ENCODE measurements around the gene NRARP.
"Not testable (repeated sequence)": the region's sequence is repeated elsewhere in the genome, so short reads cannot be mapped to it uniquely, and the experiment has no call there.

Gene NRARP, protein sequence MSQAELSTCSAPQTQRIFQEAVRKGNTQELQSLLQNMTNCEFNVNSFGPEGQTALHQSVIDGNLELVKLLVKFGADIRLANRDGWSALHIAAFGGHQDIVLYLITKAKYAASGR

DNA sequence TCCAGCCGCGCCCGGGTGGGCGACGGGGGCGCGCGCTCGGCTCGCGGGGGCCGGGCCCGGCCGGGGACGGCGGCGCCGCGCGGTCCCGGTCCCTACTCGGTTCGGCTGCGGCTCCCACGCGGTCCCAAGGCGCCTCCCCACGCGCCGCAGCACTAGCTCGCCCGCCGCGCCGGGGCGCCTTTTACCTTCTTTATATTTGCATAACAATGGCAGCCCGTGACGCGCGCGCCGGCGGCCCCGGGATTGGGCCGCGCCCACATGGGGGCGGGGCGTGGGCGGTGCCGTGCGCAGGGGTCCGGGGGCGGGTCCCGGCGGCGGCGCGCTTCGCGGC lies at the start of gene NRARP:
Gene NRARP (minus strand): TSS at position 154 of the 331 bp plus-strand sequence. CDS start 343 bp downstream, outside the sequence.
- Histone ChIP-seq H3K9ac (ENCODE audit: low read depth, low read length) (peak within 1 kb of the TSS; percentile 70), H3K27me3 (ENCODE audit: control insufficient read depth, insufficient read depth, low read length) (peaks cover 5% of the 10 kb centered on the region), H3K36me3 (ENCODE audit: control insufficient read depth, insufficient read depth, low read length) (no peaks in the 10 kb centered on the region), H3K9me3 (ENCODE audit: control insufficient read depth, insufficient read depth, low read length) (no peaks in the 10 kb centered on the region), H3K4me1 (ENCODE audit: control insufficient read depth, insufficient read depth, low read length) (peaks cover 12% of the 10 kb centered on the region), H3K4me3 (ENCODE audit: low read depth, low read length) (peak within 1 kb of the TSS; percentile 88)

DNA sequence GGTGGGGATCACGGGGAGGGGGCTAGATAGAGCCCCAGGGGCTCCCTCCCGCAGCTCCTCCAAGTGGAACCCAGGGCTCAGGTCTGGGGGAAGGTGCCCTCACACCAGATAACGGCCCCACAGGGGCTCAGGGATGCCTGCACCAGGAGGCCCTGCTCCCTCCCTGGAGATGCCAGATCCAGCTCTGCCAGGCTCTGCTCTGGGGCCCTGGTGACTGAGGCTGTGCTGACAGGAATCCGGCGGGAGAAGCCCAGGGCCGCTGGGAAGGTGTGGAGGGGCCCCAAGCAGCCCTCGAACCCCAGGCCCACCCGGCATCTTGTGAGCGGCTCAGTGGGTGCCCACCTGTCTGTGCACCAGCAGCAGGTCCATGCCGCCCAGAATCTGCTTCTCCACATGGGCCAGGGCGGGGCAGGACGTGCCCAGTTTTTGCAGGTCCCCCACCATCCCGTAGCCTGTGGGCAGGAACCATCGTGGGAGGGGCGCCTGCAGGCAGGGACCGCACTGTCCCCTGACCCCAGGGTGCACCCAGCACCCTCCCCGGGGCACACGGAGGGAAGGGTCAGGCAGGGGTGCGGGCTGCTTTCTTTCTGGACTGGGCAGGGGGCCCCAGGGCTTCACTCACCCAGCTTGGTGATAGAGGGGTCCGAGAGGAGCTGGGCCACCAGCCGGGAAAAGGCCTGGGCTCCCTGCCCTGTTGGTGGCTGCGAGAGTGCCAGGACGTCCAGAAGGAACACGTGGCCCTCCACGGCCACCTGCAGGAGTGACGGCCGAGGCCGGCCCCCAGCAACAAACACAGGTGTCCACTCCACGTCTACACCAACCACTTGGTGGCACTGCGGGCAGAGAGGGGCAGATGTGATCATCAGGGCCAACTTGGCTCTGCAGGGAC lies 48.9 kb upstream of the NRARP start:
- H3K4me1 ChIP-seq (ENCODE audit: control insufficient read depth, insufficient read depth, low read length) = no peaks in the 10 kb centered on the region
- H3K9me3 ChIP-seq (ENCODE audit: control insufficient read depth, insufficient read depth, low read length) = peaks cover 5% of the 10 kb centered on the region
- H3K9ac ChIP-seq (ENCODE audit: low read depth, low read length) = no peak overlapping the region
- no peaks in the 10 kb centered on the region for H3K27me3 ChIP-seq (ENCODE audit: control insufficient read depth, insufficient read depth, low read length)
- no peaks in the 10 kb centered on the region for H3K36me3 ChIP-seq (ENCODE audit: control insufficient read depth, insufficient read depth, low read length)
- H3K4me3 ChIP-seq (ENCODE audit: low read depth, low read length) = no peak overlapping the region

- no peaks in the 10 kb centered on the region for H3K36me3 ChIP-seq (ENCODE audit: control insufficient read depth, insufficient read depth, low read length)
- H3K4me1 ChIP-seq (ENCODE audit: control insufficient read depth, insufficient read depth, low read length) = no peaks in the 10 kb centered on the region
- peaks cover 4% of the 10 kb centered on the region for H3K9me3 ChIP-seq (ENCODE audit: control insufficient read depth, insufficient read depth, low read length)
- H3K4me3 ChIP-seq (ENCODE audit: low read depth, low read length) = no peak overlapping the region
- no peaks in the 10 kb centered on the region for H3K27me3 ChIP-seq (ENCODE audit: control insufficient read depth, insufficient read depth, low read length)
- H3K9ac ChIP-seq (ENCODE audit: low read depth, low read length) = no peak overlapping the region
Observed at GRCh38 chr9:137349471-137350033, 47.5 kb upstream of the NRARP start.

DNA sequence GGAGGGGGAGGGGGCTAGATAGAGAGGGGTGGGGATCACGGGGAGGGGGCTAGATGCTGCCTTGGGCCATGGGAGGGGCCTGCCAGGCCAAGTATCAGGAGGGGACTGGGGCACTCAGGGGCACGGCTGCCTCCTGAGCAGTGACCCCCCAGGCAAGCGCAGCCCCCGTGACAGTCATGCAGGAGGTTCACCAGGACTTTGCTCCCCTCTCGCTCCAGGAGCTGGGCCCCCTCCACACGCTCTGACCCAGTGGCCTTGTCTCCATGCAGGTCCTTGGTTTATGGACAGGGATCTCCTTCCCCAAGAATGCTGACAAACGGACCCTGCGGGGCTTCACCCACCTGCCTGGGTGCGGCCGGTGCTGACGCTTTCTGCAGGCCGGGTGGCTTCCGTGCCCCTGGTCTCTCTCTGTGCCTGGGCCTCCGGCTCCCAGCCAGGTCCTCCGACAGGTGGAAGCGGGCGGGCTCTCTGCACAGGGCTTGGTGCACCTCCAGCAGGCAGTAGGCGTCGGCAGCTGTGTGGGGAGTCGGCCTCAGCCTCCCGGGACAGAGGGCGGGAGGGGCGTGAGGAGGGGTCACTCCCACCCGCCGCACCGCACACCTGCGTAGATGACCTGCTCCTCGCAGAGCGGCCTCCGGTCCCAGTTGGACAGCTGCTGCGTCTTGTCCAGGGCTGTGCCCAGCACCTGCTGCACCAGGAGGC lies 46.8 kb upstream of the NRARP start:
- peaks cover 4% of the 10 kb centered on the region for H3K9me3 ChIP-seq (ENCODE audit: control insufficient read depth, insufficient read depth, low read length)
- H3K36me3 ChIP-seq (ENCODE audit: control insufficient read depth, insufficient read depth, low read length) = no peaks in the 10 kb centered on the region
- H3K4me1 ChIP-seq (ENCODE audit: control insufficient read depth, insufficient read depth, low read length) = no peaks in the 10 kb centered on the region
- no peak overlapping the region for H3K4me3 ChIP-seq (ENCODE audit: low read depth, low read length)
- H3K9ac ChIP-seq (ENCODE audit: low read depth, low read length) = no peak overlapping the region
- no peaks in the 10 kb centered on the region for H3K27me3 ChIP-seq (ENCODE audit: control insufficient read depth, insufficient read depth, low read length)

GRCh38 chr9:137347928-137348327 lies 45.9 kb upstream of the NRARP start:
- Histone ChIP-seq H3K9me3 (ENCODE audit: control insufficient read depth, insufficient read depth, low read length) (peaks cover 4% of the 10 kb centered on the region), H3K9ac (ENCODE audit: low read depth, low read length) (no peak overlapping the region), H3K4me3 (ENCODE audit: low read depth, low read length) (no peak overlapping the region), H3K27me3 (ENCODE audit: control insufficient read depth, insufficient read depth, low read length) (no peaks in the 10 kb centered on the region), H3K4me1 (ENCODE audit: control insufficient read depth, insufficient read depth, low read length) (no peaks in the 10 kb centered on the region), H3K36me3 (ENCODE audit: control insufficient read depth, insufficient read depth, low read length) (no peaks in the 10 kb centered on the region)

DNA sequence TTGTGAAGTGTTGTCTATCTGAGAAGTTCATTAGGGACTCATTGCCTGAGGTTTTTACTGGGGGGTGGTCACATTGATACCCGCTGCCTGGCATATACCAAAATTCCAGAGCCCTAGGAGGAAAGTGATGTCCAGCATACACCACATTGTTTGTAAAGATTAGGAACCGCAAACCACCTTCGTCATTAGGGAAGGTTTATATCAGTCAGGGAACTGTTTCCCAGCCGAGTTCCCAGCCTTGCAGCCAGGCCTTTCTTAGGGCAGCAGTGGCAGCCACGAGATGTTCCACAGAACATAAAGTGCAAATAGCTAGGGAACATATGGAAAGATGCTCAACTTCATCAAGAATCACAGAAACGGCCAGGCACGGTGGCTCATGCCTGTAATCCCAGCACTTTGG lies 40.4 kb upstream of the NRARP start:
- no peak overlapping the region for H3K9ac ChIP-seq (ENCODE audit: low read depth, low read length)
- no peaks in the 10 kb centered on the region for H3K4me1 ChIP-seq (ENCODE audit: control insufficient read depth, insufficient read depth, low read length)
- H3K27me3 ChIP-seq (ENCODE audit: control insufficient read depth, insufficient read depth, low read length) = no peaks in the 10 kb centered on the region
- no peaks in the 10 kb centered on the region for H3K36me3 ChIP-seq (ENCODE audit: control insufficient read depth, insufficient read depth, low read length)
- no peak overlapping the region for H3K4me3 ChIP-seq (ENCODE audit: low read depth, low read length)
- H3K9me3 ChIP-seq (ENCODE audit: control insufficient read depth, insufficient read depth, low read length) = peaks cover 4% of the 10 kb centered on the region

DNA sequence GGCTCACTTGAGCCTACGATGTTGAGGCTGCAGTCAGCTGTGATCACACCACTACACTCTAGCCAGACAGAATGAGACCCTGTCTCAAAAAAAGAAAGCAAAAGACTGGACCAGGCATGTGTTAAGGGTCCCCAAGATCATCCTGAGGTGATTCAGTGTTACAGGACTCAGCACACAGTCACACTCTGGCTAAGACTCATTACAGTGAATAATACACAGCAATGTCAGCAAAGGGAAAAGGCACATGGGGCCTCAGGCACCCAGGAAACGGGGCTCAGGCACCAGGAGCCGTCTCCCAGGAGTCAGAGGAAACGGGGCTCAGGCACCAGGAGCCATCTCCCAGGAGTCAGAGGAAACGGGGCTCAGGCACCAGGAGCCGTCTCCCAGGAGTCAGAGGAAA lies 39.2 kb upstream of the NRARP start:
- Histone ChIP-seq H3K9me3 (ENCODE audit: control insufficient read depth, insufficient read depth, low read length) (peaks cover 4% of the 10 kb centered on the region), H3K4me1 (ENCODE audit: control insufficient read depth, insufficient read depth, low read length) (no peaks in the 10 kb centered on the region), H3K36me3 (ENCODE audit: control insufficient read depth, insufficient read depth, low read length) (no peaks in the 10 kb centered on the region), H3K9ac (ENCODE audit: low read depth, low read length) (no peak overlapping the region), H3K4me3 (ENCODE audit: low read depth, low read length) (no peak overlapping the region), H3K27me3 (ENCODE audit: control insufficient read depth, insufficient read depth, low read length) (no peaks in the 10 kb centered on the region)

GRCh38 chr9:137339908-137340462 lies 37.9 kb upstream of the NRARP start:
- not testable (repeated sequence) for H3K4me1 ChIP-seq (ENCODE audit: control insufficient read depth, insufficient read depth, low read length); H3K9ac ChIP-seq (ENCODE audit: low read depth, low read length); H3K27me3 ChIP-seq (ENCODE audit: control insufficient read depth, insufficient read depth, low read length); H3K9me3 ChIP-seq (ENCODE audit: control insufficient read depth, insufficient read depth, low read length); H3K36me3 ChIP-seq (ENCODE audit: control insufficient read depth, insufficient read depth, low read length); H3K4me3 ChIP-seq (ENCODE audit: low read depth, low read length)

- no peaks in the 10 kb centered on the region for H3K27me3 ChIP-seq (ENCODE audit: control insufficient read depth, insufficient read depth, low read length)
Observed at GRCh38 chr9:137339045-137339907, 37.2 kb upstream of the NRARP start.

GRCh38 chr9:137336735-137337134 lies 34.7 kb upstream of the NRARP start:
- H3K4me3 ChIP-seq (ENCODE audit: low read depth, low read length) = no peak overlapping the region
- no peaks in the 10 kb centered on the region for H3K4me1 ChIP-seq (ENCODE audit: control insufficient read depth, insufficient read depth, low read length)
- no peaks in the 10 kb centered on the region for H3K9me3 ChIP-seq (ENCODE audit: control insufficient read depth, insufficient read depth, low read length)
- H3K27me3 ChIP-seq (ENCODE audit: control insufficient read depth, insufficient read depth, low read length) = no peaks in the 10 kb centered on the region
- H3K36me3 ChIP-seq (ENCODE audit: control insufficient read depth, insufficient read depth, low read length) = no peaks in the 10 kb centered on the region
- no peak overlapping the region for H3K9ac ChIP-seq (ENCODE audit: low read depth, low read length)

More at GRCh38 chr9:137339045-137339907, 37.2 kb upstream of the NRARP start:
- no peaks in the 10 kb centered on the region for H3K9me3 ChIP-seq (ENCODE audit: control insufficient read depth, insufficient read depth, low read length)
- H3K4me3 ChIP-seq (ENCODE audit: low read depth, low read length) = no peak overlapping the region
- no peaks in the 10 kb centered on the region for H3K4me1 ChIP-seq (ENCODE audit: control insufficient read depth, insufficient read depth, low read length)
- H3K36me3 ChIP-seq (ENCODE audit: control insufficient read depth, insufficient read depth, low read length) = no peaks in the 10 kb centered on the region
- H3K9ac ChIP-seq (ENCODE audit: low read depth, low read length) = no peak overlapping the region
